ENCODE measurements around the gene PRCD.

DNA sequence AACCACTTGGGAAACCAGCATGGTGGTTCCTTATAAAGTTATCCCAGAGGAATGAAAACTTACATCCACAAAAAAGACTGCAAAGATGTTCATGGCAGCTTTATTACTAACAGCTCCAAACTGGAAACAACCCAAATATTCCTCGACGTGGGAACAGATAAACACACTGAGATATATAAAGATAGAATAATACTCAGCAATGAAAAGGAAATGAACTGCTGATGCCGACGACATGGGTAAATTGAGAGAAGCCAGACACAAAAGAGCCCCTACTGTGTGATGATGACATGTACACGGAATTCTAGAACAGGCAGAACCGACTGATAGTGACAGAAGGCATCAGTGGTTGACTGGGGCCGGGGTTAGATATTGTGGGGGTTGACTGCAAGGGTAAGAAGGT is 9.7 kb downstream of the PRCD start:
- TF ChIP-seq EP300 (IDR thresholded peaks at IDR 0.05) (no peak), POLR2A (IDR thresholded peaks at IDR 0.05; ENCODE audit: low read depth) (no peak), POLR2AphosphoS5 (IDR thresholded peaks at IDR 0.05) (no peak)
- TF ChIP-seq, protein P1, sequence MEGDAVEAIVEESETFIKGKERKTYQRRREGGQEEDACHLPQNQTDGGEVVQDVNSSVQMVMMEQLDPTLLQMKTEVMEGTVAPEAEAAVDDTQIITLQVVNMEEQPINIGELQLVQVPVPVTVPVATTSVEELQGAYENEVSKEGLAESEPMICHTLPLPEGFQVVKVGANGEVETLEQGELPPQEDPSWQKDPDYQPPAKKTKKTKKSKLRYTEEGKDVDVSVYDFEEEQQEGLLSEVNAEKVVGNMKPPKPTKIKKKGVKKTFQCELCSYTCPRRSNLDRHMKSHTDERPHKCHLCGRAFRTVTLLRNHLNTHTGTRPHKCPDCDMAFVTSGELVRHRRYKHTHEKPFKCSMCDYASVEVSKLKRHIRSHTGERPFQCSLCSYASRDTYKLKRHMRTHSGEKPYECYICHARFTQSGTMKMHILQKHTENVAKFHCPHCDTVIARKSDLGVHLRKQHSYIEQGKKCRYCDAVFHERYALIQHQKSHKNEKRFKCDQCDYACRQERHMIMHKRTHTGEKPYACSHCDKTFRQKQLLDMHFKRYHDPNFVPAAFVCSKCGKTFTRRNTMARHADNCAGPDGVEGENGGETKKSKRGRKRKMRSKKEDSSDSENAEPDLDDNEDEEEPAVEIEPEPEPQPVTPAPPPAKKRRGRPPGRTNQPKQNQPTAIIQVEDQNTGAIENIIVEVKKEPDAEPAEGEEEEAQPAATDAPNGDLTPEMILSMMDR (IDR thresholded peaks at IDR 0.05): no peak

All from esophagus muscularis mucosa (tissue), 4 donors.